ENCODE results near the gene DVL1. TPM values are rescaled to one million over a fixed set of nuclear protein-coding genes. Genes with fewer than 3 reads are reported as not detected.

DVL1 gene
- total and polyA plus RNA-seq, 9 of the 15 experiments (the other 6 are each of a cell fraction or from before 2014, with no cell fraction given), result 0.62 to 135 (median 24.3) TPM

DNA sequence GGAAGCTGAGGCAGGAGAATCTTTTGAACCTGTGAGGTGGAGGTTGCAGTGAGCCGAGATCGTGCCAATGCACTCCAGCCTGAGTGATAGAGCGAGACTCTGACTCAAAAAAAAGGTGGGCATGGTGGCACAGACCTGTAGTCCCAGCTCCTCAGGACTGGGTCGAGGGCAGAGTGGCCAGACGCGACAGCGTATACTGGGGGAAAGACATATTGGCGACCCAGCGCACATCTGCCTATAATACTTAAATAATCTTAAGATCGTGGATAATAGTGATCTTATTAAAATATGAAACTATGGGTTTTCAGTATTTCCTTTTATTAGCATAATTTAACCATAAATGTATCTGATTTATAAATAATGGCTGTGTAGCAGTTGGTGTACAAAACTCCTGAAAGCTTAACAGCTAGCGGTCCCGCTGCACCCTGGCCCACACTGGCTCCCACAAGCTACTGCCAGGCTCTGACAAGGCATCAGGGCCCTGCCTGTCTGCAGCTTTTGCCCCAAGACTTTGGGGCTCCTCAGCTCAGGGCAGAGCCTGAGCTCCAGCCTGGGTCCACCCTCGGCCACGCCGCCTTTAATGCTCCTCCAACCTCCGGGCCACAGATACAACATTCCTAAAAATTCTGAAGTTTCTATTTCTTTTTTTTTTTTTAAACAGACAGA, 28.5 kb upstream of the DVL1 start (continued):
- TF ChIP-seq POLR2AphosphoS2 (IDR thresholded peaks at IDR 0.05; ENCODE audit: low read length) (no peak), HDAC6 (IDR thresholded peaks at IDR 0.05; ENCODE audit: low read depth, low read length) (no peak), ZBTB11 (CRISPR knock-in tag; IDR thresholded peaks at IDR 0.05) (0 out of 6 replicates have a peak, but pooled peaks of 1 of the 3 experiments have one; percentile 7), RBM14 (IDR thresholded peaks at IDR 0.05; ENCODE audit: borderline replicate concordance, insufficient read depth, low read depth, low read length) (no peak), ZNF277 (CRISPR knock-in tag; IDR thresholded peaks at IDR 0.05; ENCODE audit: borderline replicate concordance) (0 out of 2 replicates have a peak, but pooled peaks have one; percentile 51)
